Subcutaneous adipose tissue (tissue), 4 donors: ENCODE data around the gene ERICH2. TPM values are rescaled to one million over a fixed set of nuclear protein-coding genes. Genes with fewer than 3 reads are reported as not detected.

ENCODE experiments used
- CTCF ChIP-seq: fragments of 450-650 bp; IDR thresholded peaks from one replicate; pipeline ENCODE4 v1.5.1; 2016; ENCODE audit warnings: low read depth, mild to moderate bottlenecking, control low read depth, antibody characterized with exemption, moderate library complexity
- total RNA-seq, 4 donors: library from RNA; depleted of rRNA; stranded (reverse); fragments of >200 nt; gene quantifications; one replicate each; pipeline ENCODE4 v1.1.0, GENCODE V29; 2016

The ERICH2 gene
- total RNA-seq, 4 donors from 2014 or later = 1.0 TPM; not detected in 3

GRCh38 chr2:170831115-170831514 is 60.9 kb downstream of the ERICH2 start:
- no peak for TF ChIP-seq CTCF

GRCh38 chr2:170836027-170836426 is 65.8 kb downstream of the ERICH2 start:
- TF ChIP-seq CTCF = no peak

- no peak for TF ChIP-seq CTCF
Observed at GRCh38 chr2:170840717-170841210, 70.6 kb downstream of the ERICH2 start.

GRCh38 chr2:170842785-170843184 is 72.6 kb downstream of the ERICH2 start:
- no peak for TF ChIP-seq CTCF

- no peak for TF ChIP-seq CTCF
Observed at GRCh38 chr2:170843656-170844055, 73.5 kb downstream of the ERICH2 start.

GRCh38 chr2:170845343-170845742 is 75.2 kb downstream of the ERICH2 start:
- TF ChIP-seq CTCF = no peak

- TF ChIP-seq CTCF = no peak
Observed at GRCh38 chr2:170846314-170846713, 76.1 kb downstream of the ERICH2 start.
